Natural killer cell (primary cell): ENCODE data around the gene PRDM16. TPM values are rescaled to one million over a fixed set of nuclear protein-coding genes. Genes with fewer than 3 reads are reported as not detected.

Experiments used
- ATAC-seq, 3 donors: fragments of 150-1000 bp in 2 of 3; fragments of 200-7000 bp in 1 of 3; cut with Tn5 transposase; 1 replicate in 1 of 3; 2 replicates in 2 of 3; pipeline ENCODE4 v1.10.0; 2021; ENCODE audit warnings: mild to moderate bottlenecking in 2 of 3, moderate library complexity in 2 of 3
- DNase-seq, 2 donors: peaks; one replicate each; pipeline versions ENCODE4 v3.0.0 to v3.0.0-alpha.2; 2013 to 2021; ENCODE audit warnings: mixed read lengths in 1 of 2
- H3K27ac ChIP-seq: one replicate; pipeline ENCODE4 v1.5.1; 2013; ENCODE audit warnings: mild to moderate bottlenecking, low read length
- H3K27me3 ChIP-seq: one replicate; pipeline ENCODE4 v1.6.1; 2013; ENCODE audit warnings: low read length; ENCODE audit not compliant: control insufficient read depth, insufficient read depth
- H3K36me3 ChIP-seq: one replicate; pipeline ENCODE4 v1.6.1; 2013; ENCODE audit warnings: low read length; ENCODE audit not compliant: control insufficient read depth, insufficient read depth
- H3K4me1 ChIP-seq: one replicate; pipeline ENCODE4 v1.6.1; 2013; ENCODE audit warnings: low read length; ENCODE audit not compliant: control insufficient read depth, insufficient read depth
- H3K4me3 ChIP-seq: one replicate; pipeline ENCODE4 v1.5.1; 2013; ENCODE audit warnings: low read length
- H3K9me3 ChIP-seq: one replicate; pipeline ENCODE4 v1.6.1; 2013; ENCODE audit warnings: low read length; ENCODE audit not compliant: control insufficient read depth, insufficient read depth
- H3K27ac Mint-ChIP-seq, 2 donors: one replicate each; pipeline ENCODE4 v1.8.0; 2022; ENCODE audit warnings: mild to moderate bottlenecking in 2 of 2, mixed read lengths in 2 of 2, moderate library complexity in 1 of 2
- H3K27me3 Mint-ChIP-seq, 2 donors: one replicate each; pipeline ENCODE4 v1.8.0; 2022; ENCODE audit warnings: low read depth in 2 of 2, mixed read lengths in 2 of 2
- H3K36me3 Mint-ChIP-seq: one replicate; pipeline ENCODE4 v1.8.0; 2022; ENCODE audit warnings: mixed read lengths
- H3K4me1 Mint-ChIP-seq, 2 donors: one replicate each; pipeline ENCODE4 v1.8.0; 2022; ENCODE audit warnings: mixed read lengths in 2 of 2
- H3K4me3 Mint-ChIP-seq: one replicate; pipeline ENCODE4 v1.8.0; 2022; ENCODE audit warnings: mild to moderate bottlenecking, moderate library complexity, mixed read lengths
- H3K9me3 Mint-ChIP-seq, 2 donors: one replicate each; pipeline ENCODE4 v1.8.0; 2022; ENCODE audit warnings: mixed read lengths in 2 of 2
- WGBS: methylation state at CpG from one replicate; pipeline ENCODE4 v1.1.7; 2013; ENCODE audit warnings: missing lambda C conversion rate; ENCODE audit not compliant: insufficient coverage; 5-methylcytosine and 5-hydroxymethylcytosine counted together
- intact Hi-C: fragments of 100-400 bp; cut with micrococcal nuclease; formaldehyde crosslinking; loops from one replicate; pipeline ENCODE4 v1.14.2; 2022
- total RNA-seq, 4 donors: library from RNA; stranded (reverse); fragments of 120-200 nt in 1 of 4; gene quantifications; one replicate each; pipeline versions ENCODE4 v1.2.3 to v1.2.4, GENCODE V29; 2013 to 2022
- TF ChIP-seq, protein P1 (sequence below): fragments of 200-600 bp; IDR thresholded peaks from one replicate; pipeline ENCODE4 v1.8.0; 2022; ENCODE audit warnings: antibody characterized with exemption

PRDM16 gene
- total RNA-seq, 3 donors from 2014 or later (not counting 1 experiment from before 2014, with no cell fraction given), result 0.25 to 0.64 TPM; not detected in 1

DNA sequence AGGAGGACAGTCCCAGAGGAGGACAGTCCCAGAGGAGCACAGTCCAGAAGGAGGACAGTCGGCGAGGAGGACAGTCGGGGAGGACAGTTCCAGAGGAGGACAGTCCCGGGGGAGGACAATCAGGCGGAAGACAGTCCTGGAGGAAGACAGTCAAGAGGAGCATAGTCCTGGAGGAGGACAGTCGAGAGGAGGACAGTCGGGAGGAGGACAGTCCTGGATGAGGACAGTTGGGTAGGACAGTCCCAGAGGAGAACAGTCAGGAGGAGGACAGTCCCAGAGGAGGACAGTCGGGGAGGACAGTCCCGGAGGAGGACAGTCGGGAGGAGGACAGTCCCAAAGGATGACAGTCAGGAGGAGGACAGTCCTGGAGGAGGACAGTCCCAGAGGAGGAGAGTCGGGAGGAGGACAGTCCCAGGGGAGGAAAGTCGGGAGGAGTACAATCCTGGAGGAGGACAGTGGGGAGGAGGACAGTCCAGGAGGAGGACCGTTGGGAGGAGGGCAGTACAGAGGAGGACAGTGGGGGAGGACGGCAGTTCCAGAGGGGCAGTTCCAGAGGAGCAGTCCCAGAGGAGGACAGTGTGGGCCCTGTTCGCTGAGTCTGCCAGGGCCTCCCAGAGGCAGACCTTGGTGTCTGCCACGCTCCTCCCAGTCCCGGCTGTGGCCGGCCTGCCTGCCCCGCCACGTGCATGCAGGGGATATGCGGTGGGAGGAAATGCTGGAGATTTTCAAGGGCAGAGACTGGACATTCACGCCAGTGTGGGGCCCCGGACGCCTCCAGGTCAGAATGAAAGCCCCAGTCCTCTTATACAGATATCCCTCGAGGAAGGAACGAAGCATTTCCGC is 201.6 kb downstream of the PRDM16 start:
- intact Hi-C loops, result no loop called here
- no peaks in the 10 kb centered on the region for H3K4me1 Mint-ChIP-seq

DNA sequence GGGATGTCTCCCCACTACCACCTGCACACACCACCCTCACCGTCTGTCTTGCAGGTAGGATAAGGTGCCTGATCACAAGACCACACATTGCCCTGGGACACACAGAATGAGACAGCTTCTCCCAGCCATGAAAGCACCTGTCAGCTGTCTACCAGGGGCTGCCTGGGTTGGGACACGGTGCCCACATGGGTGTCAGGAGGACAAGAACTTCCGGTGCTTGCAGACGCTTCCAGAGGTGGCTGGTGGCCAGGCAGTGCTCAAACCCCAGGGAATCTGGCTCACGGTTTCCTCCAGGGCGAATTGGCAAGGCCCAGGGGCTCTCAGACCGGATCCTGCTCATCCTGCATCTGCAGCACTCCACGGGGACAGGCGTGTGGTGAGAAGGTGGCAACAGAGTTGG is 202.9 kb downstream of the PRDM16 start:
- H3K27ac Mint-ChIP-seq, result no peak overlapping the region
- DNase-seq (no peak), ATAC-seq (no peak)
- Histone ChIP-seq H3K27me3 (no peaks in the 10 kb centered on the region), H3K36me3 (no peaks in the 10 kb centered on the region), H3K27ac (no peak overlapping the region), H3K9me3 (no peaks in the 10 kb centered on the region), H3K4me1 (no peaks in the 10 kb centered on the region), H3K4me3 (no peak overlapping the region)
- intact Hi-C loops, result no loop called here
- peaks cover 0 to 3% of the 10 kb centered on the region in 2 donors for H3K27me3 Mint-ChIP-seq
- H3K9me3 Mint-ChIP-seq, result no peaks in the 10 kb centered on the region
- H3K36me3 Mint-ChIP-seq, result no peaks in the 10 kb centered on the region
- TF ChIP-seq, protein P1, sequence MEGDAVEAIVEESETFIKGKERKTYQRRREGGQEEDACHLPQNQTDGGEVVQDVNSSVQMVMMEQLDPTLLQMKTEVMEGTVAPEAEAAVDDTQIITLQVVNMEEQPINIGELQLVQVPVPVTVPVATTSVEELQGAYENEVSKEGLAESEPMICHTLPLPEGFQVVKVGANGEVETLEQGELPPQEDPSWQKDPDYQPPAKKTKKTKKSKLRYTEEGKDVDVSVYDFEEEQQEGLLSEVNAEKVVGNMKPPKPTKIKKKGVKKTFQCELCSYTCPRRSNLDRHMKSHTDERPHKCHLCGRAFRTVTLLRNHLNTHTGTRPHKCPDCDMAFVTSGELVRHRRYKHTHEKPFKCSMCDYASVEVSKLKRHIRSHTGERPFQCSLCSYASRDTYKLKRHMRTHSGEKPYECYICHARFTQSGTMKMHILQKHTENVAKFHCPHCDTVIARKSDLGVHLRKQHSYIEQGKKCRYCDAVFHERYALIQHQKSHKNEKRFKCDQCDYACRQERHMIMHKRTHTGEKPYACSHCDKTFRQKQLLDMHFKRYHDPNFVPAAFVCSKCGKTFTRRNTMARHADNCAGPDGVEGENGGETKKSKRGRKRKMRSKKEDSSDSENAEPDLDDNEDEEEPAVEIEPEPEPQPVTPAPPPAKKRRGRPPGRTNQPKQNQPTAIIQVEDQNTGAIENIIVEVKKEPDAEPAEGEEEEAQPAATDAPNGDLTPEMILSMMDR, result no peak
- 85% methylated on average over 9 of the region's 9 CpGs for WGBS
- no peaks in the 10 kb centered on the region for H3K4me1 Mint-ChIP-seq
- H3K4me3 Mint-ChIP-seq, result no peak overlapping the region

More for the DNA sequence above, 201.6 kb downstream of the PRDM16 start:
- H3K4me1 ChIP-seq, result no peaks in the 10 kb centered on the region
- peak in 1 of 3 donors; percentile 8 for ATAC-seq
- H3K27me3 ChIP-seq, result no peaks in the 10 kb centered on the region
- H3K27ac ChIP-seq, result no peak overlapping the region
- 91% methylated on average over 27 of the region's 27 CpGs for WGBS
- TF ChIP-seq, protein P1, result no peak
- no peak overlapping the region for H3K4me3 ChIP-seq
- no peaks in the 10 kb centered on the region for H3K36me3 ChIP-seq
- H3K27ac Mint-ChIP-seq, result peak overlapping the region in 1 of 2 donors; percentile 12
- DNase-seq, result no peak
- no peaks in the 10 kb centered on the region for H3K9me3 Mint-ChIP-seq
- peaks cover 0 to 3% of the 10 kb centered on the region in 2 donors for H3K27me3 Mint-ChIP-seq
- H3K4me3 Mint-ChIP-seq, result no peak overlapping the region
- H3K36me3 Mint-ChIP-seq, result no peaks in the 10 kb centered on the region
- no peaks in the 10 kb centered on the region for H3K9me3 ChIP-seq

DNA sequence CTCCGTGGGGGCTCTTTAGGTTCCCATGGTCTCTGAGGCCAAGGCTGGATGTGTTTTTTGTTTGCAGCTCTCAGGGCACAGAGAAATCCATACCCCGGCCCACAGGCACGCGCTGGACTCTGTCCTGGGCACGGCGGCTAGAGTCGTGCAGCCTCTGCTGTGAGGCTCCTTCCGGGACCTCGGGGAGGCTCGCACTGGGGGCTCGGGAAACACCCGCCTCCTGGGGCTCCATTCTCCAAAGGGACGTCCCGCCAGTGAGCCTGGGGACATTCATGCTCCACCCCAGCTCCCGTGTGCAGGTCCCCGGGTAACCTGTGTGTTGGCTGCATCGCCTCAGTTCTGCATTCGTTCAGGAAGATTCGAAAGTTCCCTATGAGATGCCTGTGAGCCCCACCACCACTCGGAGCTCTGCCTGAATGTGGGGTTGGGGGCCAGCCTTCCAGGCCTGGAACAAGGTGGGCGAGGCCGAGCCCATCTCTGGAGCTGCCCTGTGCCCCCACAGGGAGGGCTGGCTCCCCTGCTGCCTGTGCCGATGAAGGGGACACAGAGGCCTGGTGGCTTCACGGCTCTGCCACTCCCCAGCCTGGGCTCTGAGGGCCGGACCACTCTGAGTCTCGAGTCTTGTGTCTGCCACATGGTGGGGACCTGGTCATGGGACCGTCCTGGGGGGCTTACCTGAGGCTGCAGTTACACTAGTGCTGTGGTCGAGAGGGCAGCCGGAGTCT is 203.5 kb downstream of the PRDM16 start:
- H3K27me3 Mint-ChIP-seq, result peaks cover 0 to 3% of the 10 kb centered on the region in 2 donors
- ATAC-seq (no peak), DNase-seq (no peak)
- 89% methylated on average over 29 of the region's 29 CpGs for WGBS
- H3K9me3 ChIP-seq, result no peaks in the 10 kb centered on the region
- TF ChIP-seq, protein P1, result no peak
- no peaks in the 10 kb centered on the region for H3K36me3 ChIP-seq
- no peaks in the 10 kb centered on the region for H3K36me3 Mint-ChIP-seq
- H3K27me3 ChIP-seq, result no peaks in the 10 kb centered on the region
- no peaks in the 10 kb centered on the region for H3K9me3 Mint-ChIP-seq
- H3K27ac ChIP-seq, result no peak overlapping the region
- no peaks in the 10 kb centered on the region for H3K4me1 ChIP-seq
- intact Hi-C loops, result no loop called here
- H3K4me3 ChIP-seq, result no peak overlapping the region
- H3K27ac Mint-ChIP-seq, result no peak overlapping the region
- H3K4me3 Mint-ChIP-seq, result no peak overlapping the region
- no peaks in the 10 kb centered on the region for H3K4me1 Mint-ChIP-seq
